Renal cortical epithelial cell (primary cell): ENCODE measurements around the gene OAT. TPM values are rescaled to one million over a fixed set of nuclear protein-coding genes. Genes with fewer than 3 reads are reported as not detected.
"Not testable (repeated sequence)": the region's sequence is repeated elsewhere in the genome, so short reads cannot be mapped to it uniquely, and the experiment has no call there.

Experiments
- DNase-seq: peaks from one replicate; pipeline ENCODE4 v3.0.0-alpha.2; 2011; ENCODE audit warnings: low read depth
- total RNA-seq: library from RNA; depleted of rRNA; stranded (reverse); fragments of >200 nt; gene quantifications from 2 replicates; pipeline ENCODE4 v1.2.3, GENCODE V29; 2014

Gene OAT
- total RNA-seq, 1 donor from 2014 or later = 112 TPM

- no peak for DNase-seq
Measured at GRCh38 chr10:124447751-124448466, 29.2 kb upstream of the OAT start.

GRCh38 chr10:124446830-124447750 lies 28.4 kb upstream of the OAT start:
- DNase-seq = no peak

- not testable (repeated sequence) for DNase-seq
Measured at GRCh38 chr10:124441694-124442093, 23.0 kb upstream of the OAT start.

- no peak for DNase-seq
Measured at GRCh38 chr10:124436191-124436638, 17.5 kb upstream of the OAT start.

DNA sequence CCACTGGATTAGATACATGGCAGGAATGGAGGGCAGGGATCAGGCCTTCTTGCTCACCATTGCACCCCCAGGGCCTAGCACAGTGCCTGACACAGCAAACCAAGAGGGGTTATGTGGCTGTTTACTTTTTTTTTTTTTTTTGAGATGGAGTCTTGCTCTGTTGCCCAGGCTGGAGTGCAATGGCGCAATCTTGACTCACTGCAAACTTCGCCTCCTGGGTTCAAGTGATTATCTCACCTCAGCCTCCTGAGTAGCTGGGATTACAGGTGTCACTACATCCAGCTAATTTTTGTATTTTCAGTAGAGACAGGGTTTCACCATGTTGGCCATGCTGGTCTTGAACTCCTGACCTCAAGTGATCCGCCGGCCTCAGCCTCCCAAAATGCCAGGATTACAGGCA lies 17.0 kb upstream of the OAT start:
- DNase-seq = not testable (repeated sequence)

DNA sequence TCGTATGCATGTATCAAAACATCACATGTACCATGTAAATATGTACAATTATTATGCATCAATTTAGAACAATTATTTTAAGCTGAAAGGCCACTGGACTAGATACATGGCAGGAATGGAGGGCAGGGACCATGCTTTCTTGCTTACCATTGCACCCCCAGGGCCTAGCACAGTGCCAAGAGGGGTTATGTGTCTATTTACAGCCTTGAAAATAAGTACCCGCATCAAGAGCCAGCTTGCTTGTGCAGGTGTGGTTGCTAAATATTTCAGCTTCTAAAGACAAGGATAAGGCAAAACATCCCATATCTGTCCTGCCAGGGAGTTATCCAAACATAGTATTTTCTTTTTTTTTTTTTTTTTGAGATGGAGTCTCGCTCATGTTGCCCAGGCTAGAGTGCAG lies 14.7 kb upstream of the OAT start:
- no peak for DNase-seq

- no peak for DNase-seq
Measured at GRCh38 chr10:124430077-124430476, 11.4 kb upstream of the OAT start.

DNA sequence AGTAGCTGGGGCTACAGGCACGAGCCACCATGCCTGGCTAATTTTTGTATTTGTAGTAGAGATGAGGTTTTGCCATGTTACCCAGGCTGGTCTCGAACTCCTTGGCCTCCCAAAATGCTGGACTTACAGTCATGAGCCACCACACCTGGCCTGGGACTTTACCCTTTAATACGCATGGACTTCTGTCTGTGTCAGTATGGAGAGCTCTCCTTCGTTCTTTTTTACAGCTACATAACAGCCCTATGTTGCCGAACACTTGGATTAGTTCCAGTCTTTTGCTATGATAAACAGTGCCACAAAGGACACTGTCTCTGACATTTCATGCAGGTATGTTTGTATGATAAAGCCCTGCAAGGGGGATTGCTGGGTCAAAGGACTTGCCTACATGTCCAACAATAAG lies 10.9 kb upstream of the OAT start:
- no peak for DNase-seq

DNA sequence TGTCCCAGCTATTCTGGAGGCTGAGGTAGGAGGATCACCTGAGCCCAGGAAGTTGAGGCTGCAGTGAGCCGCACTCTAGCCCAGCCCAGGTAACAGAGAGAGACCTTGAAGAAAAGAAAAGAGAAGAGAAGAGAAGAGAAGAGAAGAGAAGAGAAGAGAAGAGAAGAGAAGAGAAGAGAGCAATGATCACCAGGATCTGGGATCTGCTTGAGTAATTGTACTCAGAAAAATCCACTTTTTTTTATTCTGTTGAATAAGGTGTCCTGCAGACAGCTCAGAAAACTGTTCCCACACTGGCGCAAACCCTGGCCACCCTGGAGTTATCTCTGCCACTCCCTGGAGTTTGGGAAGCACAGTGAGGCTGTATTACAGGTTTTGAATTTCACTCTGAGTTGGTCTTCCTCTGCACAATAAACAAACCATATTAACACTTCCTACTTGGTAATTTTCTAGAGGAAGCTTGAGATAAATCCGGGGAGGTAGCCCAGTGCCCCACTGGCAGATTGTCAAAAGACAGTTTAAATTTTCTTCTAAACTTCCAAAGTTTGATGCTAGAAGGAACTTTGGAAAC lies 9.6 kb upstream of the OAT start:
- DNase-seq = no peak

DNA sequence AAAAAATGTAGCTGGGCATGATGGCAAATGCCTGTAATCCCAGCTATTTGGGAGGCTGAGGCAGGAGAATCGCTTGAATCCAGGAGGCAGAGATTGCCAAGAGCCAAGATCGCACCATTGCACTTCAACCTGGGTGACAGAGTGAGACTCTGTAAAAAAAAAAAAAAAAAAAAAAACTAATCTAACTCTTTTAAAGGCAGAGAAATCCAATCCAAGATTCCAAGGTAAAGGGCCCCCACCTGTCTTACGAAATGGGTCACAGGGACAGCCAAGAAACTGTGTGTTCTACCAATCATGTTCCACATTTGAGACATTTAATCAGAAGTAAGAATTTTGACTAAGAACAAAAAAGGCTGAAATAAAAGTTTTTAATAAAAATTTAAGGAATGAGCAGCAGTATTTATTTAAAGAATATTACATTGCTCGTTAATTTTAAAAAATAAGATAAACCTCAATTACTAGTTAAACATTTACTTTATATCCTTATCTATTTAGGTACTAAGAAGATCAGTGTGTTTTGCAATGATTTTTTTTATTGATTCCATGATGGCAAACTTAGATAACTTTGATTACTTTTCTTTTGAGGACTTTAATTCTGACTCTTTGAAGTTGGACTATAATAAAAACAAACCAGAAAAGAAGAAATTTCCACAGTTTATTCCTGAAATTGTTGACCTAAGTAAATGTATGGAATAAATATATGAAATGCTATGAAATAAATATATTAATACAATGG lies 6.7 kb upstream of the OAT start:
- no peak for DNase-seq

DNA sequence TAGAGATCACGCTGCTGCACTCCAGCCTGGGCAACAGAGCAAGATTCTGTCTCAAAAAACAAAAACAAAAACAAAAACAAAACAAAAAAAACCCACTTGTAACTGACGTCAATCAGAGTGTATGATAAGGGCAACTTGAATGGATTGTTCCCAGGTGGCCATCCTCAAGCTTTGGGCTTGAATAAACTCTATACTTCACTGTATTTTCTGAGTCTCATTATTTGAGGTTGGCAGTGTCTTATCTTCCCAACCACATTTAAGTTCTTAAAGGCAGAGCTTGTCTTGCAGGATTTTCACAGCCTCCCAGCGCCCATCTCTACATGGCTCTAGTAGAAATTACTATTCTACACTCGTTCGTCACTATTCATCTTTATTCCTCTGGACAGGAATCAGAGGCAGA lies 5.1 kb upstream of the OAT start:
- no peak for DNase-seq

DNA sequence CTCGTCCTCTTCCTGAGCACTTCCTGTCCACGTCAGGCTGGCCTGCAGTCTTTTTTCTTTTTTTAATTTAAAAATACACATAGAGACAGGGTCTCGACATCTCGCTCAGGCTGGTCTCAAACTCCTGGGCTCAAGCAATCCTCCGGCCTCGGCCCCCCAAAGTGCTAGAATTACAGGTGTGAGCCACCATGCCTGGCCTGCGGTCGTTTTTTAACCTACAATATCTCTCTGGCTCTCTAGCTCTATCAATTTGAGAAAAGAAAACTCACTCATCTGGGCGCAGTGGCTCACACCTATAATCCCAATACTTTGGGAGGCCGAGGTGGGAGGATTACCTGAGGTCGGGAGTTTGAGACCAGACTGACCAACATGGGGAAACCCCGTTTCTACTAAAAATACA lies 4.0 kb upstream of the OAT start:
- no peak for DNase-seq

- DNase-seq = no peak
Measured at GRCh38 chr10:124420254-124420653, 1.5 kb upstream of the OAT start.

- DNase-seq = no peak
Measured at GRCh38 chr10:124419635-124420034, 912 bp upstream of the OAT start.

DNA sequence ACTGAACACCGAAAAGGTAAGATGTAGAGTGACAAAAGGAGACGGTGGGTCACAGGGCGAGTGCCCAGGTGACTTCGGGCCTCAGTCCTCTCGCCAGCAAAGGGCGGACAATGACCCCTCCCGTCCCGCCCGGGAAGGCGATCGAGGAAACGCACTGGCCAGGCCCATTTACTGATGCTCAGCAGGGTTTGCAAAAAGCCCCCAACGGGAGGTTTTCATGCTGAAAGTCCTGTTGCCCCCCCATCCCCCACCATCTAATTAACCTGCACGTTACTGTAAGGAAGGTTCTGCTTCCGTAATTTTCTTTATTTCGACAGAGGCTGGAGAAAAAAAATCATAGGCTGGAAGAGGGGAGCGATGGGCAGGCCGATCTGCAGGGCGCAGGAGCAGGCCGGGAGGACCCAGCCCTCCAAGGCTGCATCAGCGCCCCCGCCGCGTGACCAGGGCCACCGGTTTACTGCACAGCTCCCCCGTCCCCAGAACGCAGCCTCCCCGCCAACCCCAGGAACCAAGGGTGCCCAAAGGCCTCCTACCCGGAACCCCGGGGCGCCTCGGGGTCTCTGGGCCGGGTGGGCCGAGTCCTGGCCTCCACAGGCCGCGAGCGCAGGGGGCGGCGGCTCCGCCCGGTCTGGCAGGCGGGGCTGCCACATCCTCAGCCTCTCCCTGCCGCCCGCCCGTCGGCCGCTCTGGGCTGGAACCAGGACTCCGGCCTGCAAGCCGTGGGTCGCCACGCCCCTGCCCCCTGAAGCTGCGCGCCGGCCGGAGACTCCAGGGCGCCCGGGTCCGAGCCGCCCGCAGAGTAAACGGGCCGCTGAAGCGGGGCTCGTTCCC lies 613 bp downstream of the OAT start:
- peak; percentile 15 for DNase-seq

DNA sequence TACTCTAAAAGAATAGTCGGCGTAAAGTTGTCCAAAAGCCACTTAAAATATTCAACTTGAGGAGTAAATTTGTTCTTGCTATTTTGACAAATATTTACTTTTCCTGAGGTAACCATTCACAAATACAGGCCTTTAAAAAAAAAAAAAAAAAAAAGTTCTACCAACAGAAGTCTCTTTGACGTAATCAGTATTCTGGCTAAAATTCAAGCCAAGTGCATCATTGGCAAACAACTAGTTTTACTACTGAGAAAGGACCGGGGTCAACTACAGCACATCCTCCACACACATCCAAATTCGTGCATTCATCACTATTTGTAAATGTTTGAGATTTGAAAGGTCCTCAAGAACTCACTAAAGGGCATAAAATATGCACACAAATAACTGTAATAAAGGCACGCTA lies 2.0 kb downstream of the OAT start:
- no peak for DNase-seq

DNA sequence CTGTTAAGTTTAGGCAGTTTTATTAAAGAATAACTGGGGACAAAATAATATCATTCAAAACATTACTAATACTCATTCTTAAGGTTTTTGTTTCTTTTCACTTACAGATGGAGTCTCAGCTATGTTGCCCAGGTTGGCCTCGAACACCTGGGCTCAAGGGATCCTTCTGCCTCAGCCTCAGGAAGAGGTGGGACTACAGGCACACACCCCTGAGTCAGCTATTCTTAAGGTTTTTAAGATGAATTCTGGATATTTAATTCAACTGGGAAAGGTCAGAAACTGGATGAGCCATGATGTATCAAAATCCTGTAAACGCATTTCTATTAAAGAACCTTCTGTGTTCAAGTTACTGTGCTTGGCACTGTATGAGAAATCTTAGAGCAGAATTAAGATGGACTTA lies 3.5 kb downstream of the OAT start:
- no peak for DNase-seq

DNA sequence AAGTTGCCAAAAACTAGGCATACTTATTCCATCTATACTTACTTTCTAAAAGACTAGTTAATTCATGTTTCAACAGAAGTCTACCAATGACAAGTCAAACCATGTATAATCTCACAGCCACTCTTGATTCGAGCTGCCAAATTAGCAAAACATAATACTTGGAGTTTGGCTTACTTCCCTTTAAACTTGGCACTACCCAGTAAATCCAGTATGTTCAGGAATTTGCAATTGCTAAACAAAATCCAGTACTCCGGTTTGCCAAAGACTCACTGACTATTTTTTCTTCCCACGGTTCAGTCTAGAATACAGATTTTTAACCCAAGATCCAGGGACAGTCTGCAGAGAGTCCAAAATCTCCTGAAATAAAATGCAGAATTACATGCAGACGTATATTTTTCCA lies 4.6 kb downstream of the OAT start:
- peak; percentile 19 for DNase-seq

DNA sequence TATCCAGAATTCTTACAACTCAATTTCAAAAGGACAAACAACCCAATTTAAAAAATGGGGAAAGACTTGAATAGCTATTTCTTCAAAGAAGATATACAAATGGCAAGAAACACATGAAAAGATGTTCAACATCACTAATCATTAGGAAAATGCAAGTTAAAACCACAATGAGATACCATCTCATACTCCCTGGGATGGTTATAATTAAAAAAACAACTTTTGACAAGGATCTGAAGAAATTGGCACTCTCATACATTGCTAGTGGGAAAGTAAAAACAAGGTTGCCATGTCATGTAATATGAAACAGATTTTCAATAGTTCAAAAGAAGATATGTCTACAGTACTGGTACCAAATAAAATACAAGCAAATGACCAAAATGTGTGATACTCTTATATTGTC lies 9.0 kb downstream of the OAT start:
- no peak for DNase-seq

DNA sequence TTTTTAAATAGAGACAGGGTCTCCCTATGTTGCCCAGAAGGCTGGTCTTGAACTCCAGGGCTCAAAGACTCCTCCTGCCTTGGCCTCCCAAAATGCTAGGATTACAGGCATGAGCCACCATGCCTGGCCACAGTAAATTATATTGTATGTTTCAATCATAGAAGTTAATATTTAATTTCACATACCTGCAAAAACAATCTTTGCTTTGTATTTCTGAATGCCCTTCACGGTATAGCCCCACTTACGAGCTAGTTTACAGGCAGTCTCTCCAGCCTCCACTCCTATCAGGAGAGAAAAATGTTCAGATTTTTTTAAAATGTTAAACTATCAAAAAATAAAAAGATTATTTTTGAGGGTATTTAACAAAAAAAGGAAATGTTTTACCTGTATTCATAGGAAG lies 10.4 kb downstream of the OAT start:
- no peak for DNase-seq

DNA sequence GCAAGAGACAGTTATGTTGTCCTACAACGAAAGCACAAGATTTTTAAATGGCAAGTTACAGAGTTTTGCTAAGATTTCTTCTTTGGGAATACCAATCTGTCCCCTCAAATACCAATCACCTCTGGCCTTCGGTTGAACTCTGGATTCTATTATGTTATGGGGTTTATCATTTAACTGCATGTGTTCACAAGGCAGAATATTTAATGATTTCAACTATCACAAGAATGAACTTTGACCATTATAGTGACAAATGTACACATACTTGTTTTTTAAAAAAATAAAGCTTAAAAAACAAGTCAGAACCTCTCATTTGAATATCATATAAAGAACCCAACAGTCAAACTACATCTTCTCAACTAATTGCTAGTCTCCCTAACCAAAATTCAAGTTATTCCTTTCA lies 11.3 kb downstream of the OAT start:
- DNase-seq = no peak
